ENCODE measurements around the gene LFNG.

LFNG gene, protein sequence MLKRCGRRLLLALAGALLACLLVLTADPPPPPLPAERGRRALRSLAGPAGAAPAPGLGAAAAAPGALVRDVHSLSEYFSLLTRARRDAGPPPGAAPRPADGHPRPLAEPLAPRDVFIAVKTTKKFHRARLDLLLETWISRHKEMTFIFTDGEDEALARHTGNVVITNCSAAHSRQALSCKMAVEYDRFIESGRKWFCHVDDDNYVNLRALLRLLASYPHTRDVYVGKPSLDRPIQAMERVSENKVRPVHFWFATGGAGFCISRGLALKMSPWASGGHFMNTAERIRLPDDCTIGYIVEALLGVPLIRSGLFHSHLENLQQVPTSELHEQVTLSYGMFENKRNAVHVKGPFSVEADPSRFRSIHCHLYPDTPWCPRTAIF

DNA sequence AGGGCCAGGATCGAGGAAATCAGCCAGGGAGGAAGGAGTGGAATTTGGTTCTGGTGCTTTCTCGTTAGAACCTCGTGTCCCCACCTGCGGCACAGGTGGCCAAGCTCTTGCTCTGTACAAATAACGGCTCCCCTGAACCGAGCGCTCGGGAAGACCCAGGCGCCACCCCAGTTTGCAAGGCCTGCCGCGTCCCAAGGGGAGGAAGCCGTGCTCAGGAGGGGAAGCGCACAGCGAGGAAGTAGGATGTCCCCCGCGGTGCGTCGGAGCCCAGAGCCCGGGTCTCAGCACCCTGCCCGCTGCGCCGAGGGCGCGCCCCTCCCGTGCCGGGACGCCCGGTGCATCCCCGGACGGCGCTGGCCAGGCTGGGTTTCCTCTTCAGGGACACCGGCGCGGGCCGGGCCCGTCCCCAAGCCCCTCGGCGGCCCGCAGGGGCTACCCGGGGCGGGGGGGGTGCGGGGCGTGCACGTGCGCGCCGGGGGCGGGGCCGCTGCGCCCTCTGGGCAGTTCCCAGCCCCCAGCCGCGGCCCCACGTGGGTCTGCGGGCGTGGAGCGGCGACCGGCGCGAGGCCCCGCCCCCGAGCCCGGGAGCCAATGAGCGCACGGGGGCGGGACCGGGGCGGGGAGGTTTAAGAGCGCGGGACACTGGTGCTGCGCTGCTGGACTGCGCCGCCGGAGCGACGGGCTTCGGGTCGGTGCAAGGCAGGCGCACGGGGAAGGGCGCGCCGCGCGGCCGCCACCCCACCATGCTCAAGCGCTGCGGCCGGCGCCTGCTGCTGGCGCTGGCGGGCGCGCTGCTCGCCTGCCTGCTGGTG lies at the start of gene LFNG:
Gene LFNG (plus strand): TSS at position 656 of the 812 bp plus-strand sequence. CDS start 88 bp downstream, at position 744.
- peak; percentile 80 for DNase-seq (ENCODE audit: low read depth)
- TF ChIP-seq, protein P1, sequence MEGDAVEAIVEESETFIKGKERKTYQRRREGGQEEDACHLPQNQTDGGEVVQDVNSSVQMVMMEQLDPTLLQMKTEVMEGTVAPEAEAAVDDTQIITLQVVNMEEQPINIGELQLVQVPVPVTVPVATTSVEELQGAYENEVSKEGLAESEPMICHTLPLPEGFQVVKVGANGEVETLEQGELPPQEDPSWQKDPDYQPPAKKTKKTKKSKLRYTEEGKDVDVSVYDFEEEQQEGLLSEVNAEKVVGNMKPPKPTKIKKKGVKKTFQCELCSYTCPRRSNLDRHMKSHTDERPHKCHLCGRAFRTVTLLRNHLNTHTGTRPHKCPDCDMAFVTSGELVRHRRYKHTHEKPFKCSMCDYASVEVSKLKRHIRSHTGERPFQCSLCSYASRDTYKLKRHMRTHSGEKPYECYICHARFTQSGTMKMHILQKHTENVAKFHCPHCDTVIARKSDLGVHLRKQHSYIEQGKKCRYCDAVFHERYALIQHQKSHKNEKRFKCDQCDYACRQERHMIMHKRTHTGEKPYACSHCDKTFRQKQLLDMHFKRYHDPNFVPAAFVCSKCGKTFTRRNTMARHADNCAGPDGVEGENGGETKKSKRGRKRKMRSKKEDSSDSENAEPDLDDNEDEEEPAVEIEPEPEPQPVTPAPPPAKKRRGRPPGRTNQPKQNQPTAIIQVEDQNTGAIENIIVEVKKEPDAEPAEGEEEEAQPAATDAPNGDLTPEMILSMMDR (conservative IDR thresholded peaks at IDR 0.05; ENCODE audit: control insufficient read depth, insufficient read depth, low read depth, low read length): no peak
- peak within 1 kb of the TSS; percentile 37 for H3K4me3 ChIP-seq (ENCODE audit: control insufficient read depth, low read depth, low read length)

DNA sequence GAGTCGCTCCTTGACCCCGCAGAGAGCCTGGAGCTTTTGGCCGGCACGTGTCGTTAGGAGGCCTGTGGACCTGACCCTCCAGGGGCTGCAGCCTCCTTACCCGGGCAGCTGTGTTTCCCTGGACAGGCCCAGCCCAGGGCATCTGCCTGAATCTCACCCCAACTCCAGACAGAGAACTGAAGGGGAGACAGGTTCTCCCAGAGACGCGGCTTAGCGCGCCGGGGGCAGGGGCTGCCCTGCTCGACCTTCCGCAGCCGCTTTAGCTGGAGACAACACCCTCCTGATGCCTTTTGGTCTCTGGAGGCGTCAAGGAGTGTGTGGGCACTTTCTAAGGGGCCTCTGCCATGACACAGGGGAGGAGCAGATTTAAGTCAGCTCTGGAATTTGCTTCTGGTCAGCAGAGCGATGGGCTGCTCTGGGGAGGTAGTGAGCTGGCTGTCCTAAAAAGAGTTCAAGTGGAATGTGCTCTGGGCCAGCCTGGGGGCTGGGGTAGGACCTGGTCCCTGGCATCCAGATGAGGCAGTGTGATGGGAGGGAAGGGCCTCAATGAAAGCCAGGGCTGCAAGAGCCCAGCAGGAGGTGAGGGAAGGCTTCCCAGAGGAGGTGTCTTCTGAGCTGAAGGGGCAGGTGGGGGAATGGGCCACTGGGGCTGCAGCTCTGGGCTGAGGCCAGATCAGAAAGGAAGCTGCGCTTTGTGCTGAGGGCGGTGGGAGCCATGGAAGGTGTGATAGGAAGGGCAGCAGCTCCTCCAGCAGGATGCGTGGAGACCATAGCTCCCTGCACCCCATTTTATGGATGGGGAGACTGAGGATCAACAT lies 49.2 kb upstream of the LFNG start:
- no peak overlapping the region for H3K4me3 ChIP-seq (ENCODE audit: control insufficient read depth, low read depth, low read length)
- DNase-seq (ENCODE audit: low read depth): no peak
- TF ChIP-seq, protein P1 (conservative IDR thresholded peaks at IDR 0.05; ENCODE audit: control insufficient read depth, insufficient read depth, low read depth, low read length): no peak

DNA sequence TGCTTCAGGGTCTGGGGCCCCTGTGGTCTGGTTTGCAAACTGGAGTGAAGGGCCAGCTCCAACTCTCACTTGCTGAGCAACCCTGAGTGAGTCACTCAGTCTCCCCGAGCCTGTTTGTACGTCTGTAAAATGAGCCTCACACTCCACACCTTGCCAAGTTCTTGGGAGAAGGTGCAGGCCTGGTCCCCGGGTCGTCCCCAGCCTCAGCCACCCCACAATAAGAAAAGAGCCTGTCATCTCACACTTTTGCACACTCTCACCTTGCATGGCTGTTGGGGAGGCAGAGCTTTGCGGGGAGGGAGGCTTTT lies 48.6 kb upstream of the LFNG start:
- TF ChIP-seq, protein P1 (conservative IDR thresholded peaks at IDR 0.05; ENCODE audit: control insufficient read depth, insufficient read depth, low read depth, low read length): no peak
- DNase-seq (ENCODE audit: low read depth): peak; percentile 59
- H3K4me3 ChIP-seq (ENCODE audit: control insufficient read depth, low read depth, low read length): no peak overlapping the region

DNA sequence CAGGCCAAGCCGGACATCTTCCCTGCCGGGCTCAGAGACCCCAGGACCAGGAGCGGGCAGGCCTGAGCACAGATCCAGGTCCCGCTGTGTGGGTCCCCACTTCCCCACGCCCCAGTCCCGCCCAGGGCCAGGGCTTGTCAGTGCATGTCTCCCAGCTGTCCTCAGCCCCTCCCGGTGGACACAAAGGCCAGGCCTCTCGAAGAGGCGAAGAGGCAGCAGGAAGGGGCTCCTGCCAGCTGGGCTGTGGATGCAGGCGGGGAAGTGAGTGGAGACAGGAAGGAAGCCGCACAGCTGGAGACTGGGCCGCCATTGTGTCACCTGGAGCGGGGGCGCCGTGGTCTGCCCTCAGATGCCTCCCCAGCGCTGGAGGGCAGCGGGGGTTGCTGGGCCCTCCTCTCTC lies 48.2 kb upstream of the LFNG start:
- no peak overlapping the region for H3K4me3 ChIP-seq (ENCODE audit: control insufficient read depth, low read depth, low read length)
- no peak for DNase-seq (ENCODE audit: low read depth)
- TF ChIP-seq, protein P1 (conservative IDR thresholded peaks at IDR 0.05; ENCODE audit: control insufficient read depth, insufficient read depth, low read depth, low read length): no peak

DNA sequence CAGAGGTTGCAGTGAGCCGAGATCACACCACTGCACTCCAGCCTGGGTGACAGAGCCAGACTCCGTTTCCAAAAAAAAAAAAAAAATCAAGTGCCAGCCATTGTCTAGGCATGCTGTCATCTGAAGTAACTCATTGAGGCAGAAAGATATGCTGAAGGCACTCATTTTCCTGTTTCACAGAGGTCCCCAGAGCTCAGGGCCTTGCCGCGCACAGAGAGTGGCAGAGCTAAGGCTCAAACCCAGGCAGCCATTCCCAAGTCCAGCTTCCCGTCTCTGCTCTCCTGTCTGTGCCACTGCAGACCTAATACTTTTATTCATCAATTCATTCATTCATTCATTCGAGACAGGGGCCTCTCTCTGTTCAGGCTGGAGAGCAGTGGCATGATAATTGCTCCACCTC lies 46.8 kb upstream of the LFNG start:
- TF ChIP-seq, protein P1 (conservative IDR thresholded peaks at IDR 0.05; ENCODE audit: control insufficient read depth, insufficient read depth, low read depth, low read length): no peak
- no peak overlapping the region for H3K4me3 ChIP-seq (ENCODE audit: control insufficient read depth, low read depth, low read length)
- no peak for DNase-seq (ENCODE audit: low read depth)

DNA sequence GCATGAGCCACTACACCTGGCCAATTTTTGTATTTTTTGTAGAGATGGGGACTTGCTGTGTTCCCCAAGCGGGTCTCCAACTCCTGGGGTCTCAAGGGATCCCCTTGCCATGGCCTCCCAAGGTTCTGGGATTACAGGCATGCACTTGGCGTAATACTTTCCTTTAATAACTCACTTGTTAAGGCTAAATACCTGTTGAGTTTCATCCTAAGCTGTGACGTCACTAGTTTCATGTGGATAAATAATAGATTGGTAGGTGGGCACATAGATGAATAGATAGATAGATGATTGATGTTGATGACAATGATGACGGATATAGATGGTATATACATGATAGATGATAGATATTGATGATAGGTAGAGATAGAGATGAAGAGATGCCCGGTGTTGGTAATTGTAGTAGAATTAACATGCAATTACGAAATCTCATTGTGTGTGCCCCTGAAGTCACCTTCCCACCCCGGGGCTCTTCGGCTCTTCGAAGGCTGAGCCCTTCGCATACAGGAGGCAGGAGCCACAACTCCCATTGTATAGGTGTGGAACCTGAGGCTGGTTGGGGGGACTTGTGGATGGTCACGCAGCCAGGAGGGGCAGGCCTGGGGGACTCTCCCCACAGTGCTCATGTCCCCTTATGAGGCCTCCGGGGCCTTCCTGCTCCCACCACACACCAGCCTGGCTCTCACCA lies 45.9 kb upstream of the LFNG start:
- no peak for DNase-seq (ENCODE audit: low read depth)
- TF ChIP-seq, protein P1 (conservative IDR thresholded peaks at IDR 0.05; ENCODE audit: control insufficient read depth, insufficient read depth, low read depth, low read length): no peak
- no peak overlapping the region for H3K4me3 ChIP-seq (ENCODE audit: control insufficient read depth, low read depth, low read length)

Data from fibroblast of mammary gland (primary cell).